Mucosa of descending colon (tissue), 3 donors: ENCODE measurements around the gene SETD1B. TPM values are rescaled to one million over a fixed set of nuclear protein-coding genes. Genes with fewer than 3 reads are reported as not detected.
"Not testable (repeated sequence)": the region's sequence is repeated elsewhere in the genome, so short reads cannot be mapped to it uniquely, and the experiment has no call there.

Experiments
- ATAC-seq: fragments of 200-7000 bp; cut with Tn5 transposase; one replicate; pipeline ENCODE4 v1.9.1; 2020; ENCODE audit warnings: mild to moderate bottlenecking, moderate library complexity
- DNase-seq, 3 donors: peaks; one replicate each; pipeline ENCODE4 v3.0.0-alpha.2; 2020
- H3K36me3 ChIP-seq: fragments of 200-600 bp; one replicate; pipeline ENCODE4 v1.8.0; 2021; ENCODE audit warnings: low read depth, mild to moderate bottlenecking
- H3K4me1 ChIP-seq: fragments of 200-600 bp; one replicate; pipeline ENCODE4 v1.8.0; 2021; ENCODE audit warnings: low read depth, mild to moderate bottlenecking
- H3K4me3 ChIP-seq: fragments of 200-600 bp; one replicate; pipeline ENCODE4 v1.8.0; 2021; ENCODE audit warnings: mild to moderate bottlenecking
- H3K9me3 ChIP-seq: fragments of 200-600 bp; one replicate; pipeline ENCODE4 v1.8.0; 2021; ENCODE audit warnings: mild to moderate bottlenecking
- CTCF ChIP-seq: fragments of 200-600 bp; IDR thresholded peaks from one replicate; pipeline ENCODE4 v1.8.0; 2022; ENCODE audit warnings: antibody characterized with exemption, mild to moderate bottlenecking
- intact Hi-C, 2 donors: fragments of 100-400 bp; cut with DNase I in 1 of 2; cut with micrococcal nuclease in 1 of 2; formaldehyde crosslinking; loops; one replicate each; pipeline versions ENCODE4 v1.11.0 to v1.11.1; 2022; cut with DNase I, micrococcal nuclease
- total RNA-seq, 3 donors: library from RNA; stranded (reverse); fragmentation: NEBNext Ultra II Directional in 2 of 3; extraction: Animal tissue kit (Norgen Biotek cat#: 25700) in 2 of 3; gene quantifications; one replicate each; pipeline versions ENCODE4 v1.2.1 to v1.2.4, GENCODE V29; 2021 to 2023
- donor health status: DM: no; HTN: no; CAD: no; lungs with moderate emphysema.
- donor health status: DM: no; HTN: no; CAD: no.
- donor health status: DM: no; HTN: yes; CAD: no.

The SETD1B gene
- total RNA-seq, 3 donors from 2014 or later, result 23.8 to 38.3 (median 27.5) TPM

- H3K36me3 ChIP-seq, result no peaks in the 10 kb centered on the region
- DNase-seq (no peak), ATAC-seq (no peak)
- intact Hi-C loops, result no loop called here
- no peaks in the 10 kb centered on the region for H3K9me3 ChIP-seq
- no peak for TF ChIP-seq CTCF
- H3K4me1 ChIP-seq, result no peaks in the 10 kb centered on the region
- H3K4me3 ChIP-seq, result no peak overlapping the region
Observed at GRCh38 chr12:121849665-121850064, 45.9 kb downstream of the SETD1B start.

GRCh38 chr12:121852392-121852791, 48.6 kb downstream of the SETD1B start:
- DNase-seq, H3K9me3 ChIP-seq, H3K4me3 ChIP-seq, intact Hi-C loops, ATAC-seq, H3K4me1 ChIP-seq, H3K36me3 ChIP-seq: not testable (repeated sequence)

- H3K4me3 ChIP-seq, result no peak overlapping the region
- H3K4me1 ChIP-seq, result no peaks in the 10 kb centered on the region
- no peaks in the 10 kb centered on the region for H3K36me3 ChIP-seq
- no peak for ATAC-seq
- no peak for TF ChIP-seq CTCF
- intact Hi-C loops, result no loop called here
- H3K9me3 ChIP-seq, result no peaks in the 10 kb centered on the region
- no peak for DNase-seq
Observed at GRCh38 chr12:121857322-121858246, 53.8 kb downstream of the SETD1B start.

- Histone ChIP-seq H3K4me1 (no peaks in the 10 kb centered on the region), H3K9me3 (no peaks in the 10 kb centered on the region), H3K4me3 (no peak overlapping the region), H3K36me3 (no peaks in the 10 kb centered on the region)
- TF ChIP-seq CTCF, result no peak
- no peak for DNase-seq
- intact Hi-C loops, result no loop called here
- no peak for ATAC-seq
Observed at GRCh38 chr12:121858318-121858661, 54.5 kb downstream of the SETD1B start.

- Histone ChIP-seq H3K4me3 (no peak within 1 kb of the TSS), H3K4me1 (no peaks in the 10 kb centered on the region), H3K9me3 (no peaks in the 10 kb centered on the region), H3K36me3 (no peaks in the 10 kb centered on the region)
- ATAC-seq, result peak; percentile 64
- intact Hi-C loops, result no loop called here
- peak; percentile 37 to 72 (median 38) for DNase-seq
- TF ChIP-seq CTCF, result no peak
Observed at GRCh38 chr12:121858662-121859572, 55.1 kb downstream of the SETD1B start, which contains the start of gene HPD. HPD (minus strand) TSS chr12:121858859; CDS start chr12:121858823, 36 bp downstream.

GRCh38 chr12:121860257-121860656, 56.4 kb downstream of the SETD1B start:
- H3K36me3 ChIP-seq, result no peaks in the 10 kb centered on the region
- H3K4me1 ChIP-seq, result no peaks in the 10 kb centered on the region
- TF ChIP-seq CTCF, result no peak
- ATAC-seq (no peak), DNase-seq (no peak)
- no peak overlapping the region for H3K4me3 ChIP-seq
- intact Hi-C loops, result no loop called here
- no peaks in the 10 kb centered on the region for H3K9me3 ChIP-seq

GRCh38 chr12:121860699-121861098, 56.9 kb downstream of the SETD1B start:
- DNase-seq, H3K36me3 ChIP-seq, ATAC-seq, H3K9me3 ChIP-seq, intact Hi-C loops, H3K4me3 ChIP-seq, H3K4me1 ChIP-seq: not testable (repeated sequence)
